Measurements from ENCODE around the gene CD164L2.

CD164L2 gene

GRCh38 chr1:27342391-27342777 is 40.7 kb downstream of the CD164L2 start:
- in situ Hi-C loops (cut with MboI; ENCODE audit: low pct_unique_long_range_greater_than_20kb, low sequenced_read_pairs, unreplicated experiment), result no loop called here
- TF ChIP-seq CTCF (IDR thresholded peaks at IDR 0.05; ENCODE audit: extremely low read depth, insufficient read depth, missing control alignments), result no peak
- no peak for DNase-seq (ENCODE audit: low spot score)

- peak; percentile 84 for DNase-seq (ENCODE audit: low spot score)
- no peak for TF ChIP-seq CTCF (IDR thresholded peaks at IDR 0.05; ENCODE audit: extremely low read depth, insufficient read depth, missing control alignments)
- in situ Hi-C loops (cut with MboI; ENCODE audit: low pct_unique_long_range_greater_than_20kb, low sequenced_read_pairs, unreplicated experiment), result no loop called here
Observed at GRCh38 chr1:27341525-27342252, 41.4 kb downstream of the CD164L2 start, which contains the start of gene SYTL1. TSS of gene SYTL1 (plus strand) at chr1:27342022. CDS start at chr1:27345335, 3,313 bp downstream.

GRCh38 chr1:27339213-27339612 is 43.9 kb downstream of the CD164L2 start:
- no peak for DNase-seq (ENCODE audit: low spot score)
- TF ChIP-seq CTCF (IDR thresholded peaks at IDR 0.05; ENCODE audit: extremely low read depth, insufficient read depth, missing control alignments), result no peak
- in situ Hi-C loops (cut with MboI; ENCODE audit: low pct_unique_long_range_greater_than_20kb, low sequenced_read_pairs, unreplicated experiment), result no loop called here

GRCh38 chr1:27338751-27339150 is 44.4 kb downstream of the CD164L2 start:
- in situ Hi-C loops (cut with MboI; ENCODE audit: low pct_unique_long_range_greater_than_20kb, low sequenced_read_pairs, unreplicated experiment), result no loop called here
- DNase-seq (ENCODE audit: low spot score), result no peak
- TF ChIP-seq CTCF (IDR thresholded peaks at IDR 0.05; ENCODE audit: extremely low read depth, insufficient read depth, missing control alignments), result no peak

- no peak for DNase-seq (ENCODE audit: low spot score)
- in situ Hi-C loops (cut with MboI; ENCODE audit: low pct_unique_long_range_greater_than_20kb, low sequenced_read_pairs, unreplicated experiment), result no loop called here
- TF ChIP-seq CTCF (IDR thresholded peaks at IDR 0.05; ENCODE audit: extremely low read depth, insufficient read depth, missing control alignments), result no peak
Observed at GRCh38 chr1:27336756-27337155, 46.4 kb downstream of the CD164L2 start.

GRCh38 chr1:27335506-27336422 is 47.4 kb downstream of the CD164L2 start:
- TF ChIP-seq CTCF (IDR thresholded peaks at IDR 0.05; ENCODE audit: extremely low read depth, insufficient read depth, missing control alignments), result no peak
- DNase-seq (ENCODE audit: low spot score), result no peak

More at GRCh38 chr1:27335506-27336422, 47.4 kb downstream of the CD164L2 start:
- in situ Hi-C loops (cut with MboI; ENCODE audit: low pct_unique_long_range_greater_than_20kb, low sequenced_read_pairs, unreplicated experiment), result no loop called here
